Ovary (tissue), 9 donors: ENCODE results near the gene LRP1-AS. TPM values are rescaled to one million over a fixed set of nuclear protein-coding genes. Genes with fewer than 3 reads are reported as not detected.

Source experiments
- DNase-seq, 5 donors: peaks; one replicate each; pipeline ENCODE4 v3.0.0-alpha.2; 2019 to 2020
- H3K27ac ChIP-seq, 2 donors: fragments of 200-600 bp; one replicate each; pipeline versions ENCODE4 v1.5.1 to v1.8.0; 2019 to 2022
- H3K27me3 ChIP-seq: fragments of 200-600 bp; one replicate; pipeline ENCODE4 v1.8.0; 2022
- H3K36me3 ChIP-seq: fragments of 200-600 bp; sonication (generic); one replicate; pipeline ENCODE4 v1.5.1; 2019
- H3K4me1 ChIP-seq: one replicate; pipeline ENCODE4 v1.8.1; 2013; ENCODE audit warnings: mild to moderate bottlenecking, moderate library complexity; ENCODE audit not compliant: insufficient read depth
- H3K4me3 ChIP-seq: fragments of 200-600 bp; sonication (generic); one replicate; pipeline ENCODE4 v1.5.1; 2017
- H3K9me3 ChIP-seq, 2 donors: fragments of 200-600 bp in 1 of 2; sonication (generic) in 1 of 2; one replicate each; pipeline versions ENCODE4 v1.5.1 to v1.8.1; 2013 to 2019; ENCODE audit warnings: mild to moderate bottlenecking in 1 of 2, moderate library complexity in 1 of 2
- EP300 ChIP-seq: sonication (generic); formaldehyde crosslinking; IDR thresholded peaks from one replicate; pipeline ENCODE4 v1.6.1; 2017; ENCODE audit warnings: antibody characterized with exemption
- POLR2A ChIP-seq: fragments of 450-650 bp; IDR thresholded peaks from one replicate; pipeline ENCODE4 v1.6.1; 2017; ENCODE audit warnings: antibody characterized with exemption, mild to moderate bottlenecking, moderate library complexity
- WGBS, 3 donors: extraction: QIAGEN DNeasy Blood & Tissue Kit in 1 of 3; methylation state at CpG; one replicate each; pipeline versions ENCODE4 v1.1.5 to v1.1.7; 2013 to 2017; 5-methylcytosine and 5-hydroxymethylcytosine counted together
- intact Hi-C, 4 donors: fragments of 100-400 bp; cut with DNase I; formaldehyde crosslinking; loops; one replicate each; pipeline versions ENCODE4 v1.11.0 to v1.15.1; 2022 to 2023
- polyA plus RNA-seq, 2 donors: library from polyadenylated mRNA; stranded (reverse); fragments of 200-250 nt in 1 of 2; fragments of 350-450 nt in 1 of 2; fragmentation: Illumina TruSeq in 1 of 2; extraction: RNeasy Lipid Tissue Mini Kit (QIAGEN cat#74804) in 1 of 2; gene quantifications; one replicate each; pipeline ENCODE4 v1.2.3, GENCODE V29; 2013 to 2014
- total RNA-seq, 7 donors: library from RNA; depleted of rRNA in 2 of 7; stranded (reverse); fragments of >200 nt in 2 of 7; fragmentation: NEBNext Ultra II Directional in 3 of 7; extraction: Animal tissue kit (Norgen Biotek cat#: 25700) in 3 of 7; gene quantifications; one replicate each; pipeline versions ENCODE4 v1.1.0 to v1.2.4, GENCODE V29; 2016 to 2023
- TF ChIP-seq, protein P1 (sequence below), 3 donors: fragments of 450-650 bp in 2 of 3; fragments of 200-600 bp in 1 of 3; IDR thresholded peaks; one replicate each; pipeline versions ENCODE4 v1.5.1 to v1.8.0; 2016 to 2022; ENCODE audit warnings: antibody characterized with exemption in 3 of 3, mild to moderate bottlenecking in 1 of 3
- donor health status: DM: no; HTN: no; CAD: no; lungs with moderate emphysema.
- donor health status: DM: no; HTN: no; CAD: no.
- donor health status: Bipolar disorder and iron deficiency.
- donor health status: DM: yes; HTN: yes; CAD: no.
- donor health status: DM: no; HTN: no; CAD: no.
- donor health status: DM: yes; HTN: yes; CAD: no.

LRP1-AS gene
- total and polyA plus RNA-seq, 9 donors, result not detected

DNA sequence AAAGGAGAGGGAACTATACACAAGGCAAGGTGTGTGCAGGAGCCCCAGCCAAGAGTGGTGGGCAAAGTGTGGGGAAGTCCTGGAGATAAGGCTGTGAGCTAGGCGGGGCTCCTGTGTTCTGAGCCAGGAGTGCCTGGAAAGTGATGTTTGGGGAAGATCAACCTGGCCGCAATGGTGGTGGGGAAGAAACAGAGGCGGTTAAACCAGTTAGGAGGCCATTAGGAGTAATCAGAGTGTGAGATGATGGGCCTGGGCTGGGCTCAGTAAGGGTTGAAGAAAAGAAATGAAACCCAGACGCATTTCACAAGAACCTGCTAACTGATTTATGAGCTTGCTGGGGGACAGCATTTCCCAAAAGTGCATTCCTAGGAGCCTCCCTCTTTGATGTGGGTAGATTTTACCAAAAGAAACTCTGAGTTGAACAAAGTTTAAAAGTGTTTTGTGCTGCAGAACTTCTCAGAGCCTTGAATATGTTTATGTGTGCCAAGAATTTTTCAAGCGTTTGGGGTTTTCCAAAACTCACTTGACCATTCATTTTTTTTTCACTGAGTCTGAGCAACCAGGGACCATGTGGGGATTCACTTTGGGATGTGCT is 34.2 kb upstream of the LRP1-AS start:
- no peaks in the 10 kb centered on the region for H3K4me1 ChIP-seq
- H3K9me3 ChIP-seq, result no peaks in the 10 kb centered on the region
- intact Hi-C loops, result loop anchor here in 3 of 4 donors (2.0 to 5.0 kb wide), 3 partner anchors 54 to 114 kb away; partner anchors contain the start of gene LRP1 (in 1 of the 3)
- 47 to 69% (median 57%) methylated on average over 5 of the region's 5 CpGs for WGBS, 3 donors
- H3K27ac ChIP-seq, result no peak overlapping the region
- peaks cover 2% of the 10 kb centered on the region for H3K36me3 ChIP-seq
- no peak for DNase-seq
- TF ChIP-seq EP300 (no peak), POLR2A (no peak)
- TF ChIP-seq, protein P1, sequence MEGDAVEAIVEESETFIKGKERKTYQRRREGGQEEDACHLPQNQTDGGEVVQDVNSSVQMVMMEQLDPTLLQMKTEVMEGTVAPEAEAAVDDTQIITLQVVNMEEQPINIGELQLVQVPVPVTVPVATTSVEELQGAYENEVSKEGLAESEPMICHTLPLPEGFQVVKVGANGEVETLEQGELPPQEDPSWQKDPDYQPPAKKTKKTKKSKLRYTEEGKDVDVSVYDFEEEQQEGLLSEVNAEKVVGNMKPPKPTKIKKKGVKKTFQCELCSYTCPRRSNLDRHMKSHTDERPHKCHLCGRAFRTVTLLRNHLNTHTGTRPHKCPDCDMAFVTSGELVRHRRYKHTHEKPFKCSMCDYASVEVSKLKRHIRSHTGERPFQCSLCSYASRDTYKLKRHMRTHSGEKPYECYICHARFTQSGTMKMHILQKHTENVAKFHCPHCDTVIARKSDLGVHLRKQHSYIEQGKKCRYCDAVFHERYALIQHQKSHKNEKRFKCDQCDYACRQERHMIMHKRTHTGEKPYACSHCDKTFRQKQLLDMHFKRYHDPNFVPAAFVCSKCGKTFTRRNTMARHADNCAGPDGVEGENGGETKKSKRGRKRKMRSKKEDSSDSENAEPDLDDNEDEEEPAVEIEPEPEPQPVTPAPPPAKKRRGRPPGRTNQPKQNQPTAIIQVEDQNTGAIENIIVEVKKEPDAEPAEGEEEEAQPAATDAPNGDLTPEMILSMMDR (IDR thresholded peaks at IDR 0.05), result no peak
- no peaks in the 10 kb centered on the region for H3K27me3 ChIP-seq
- no peak overlapping the region for H3K4me3 ChIP-seq

DNA sequence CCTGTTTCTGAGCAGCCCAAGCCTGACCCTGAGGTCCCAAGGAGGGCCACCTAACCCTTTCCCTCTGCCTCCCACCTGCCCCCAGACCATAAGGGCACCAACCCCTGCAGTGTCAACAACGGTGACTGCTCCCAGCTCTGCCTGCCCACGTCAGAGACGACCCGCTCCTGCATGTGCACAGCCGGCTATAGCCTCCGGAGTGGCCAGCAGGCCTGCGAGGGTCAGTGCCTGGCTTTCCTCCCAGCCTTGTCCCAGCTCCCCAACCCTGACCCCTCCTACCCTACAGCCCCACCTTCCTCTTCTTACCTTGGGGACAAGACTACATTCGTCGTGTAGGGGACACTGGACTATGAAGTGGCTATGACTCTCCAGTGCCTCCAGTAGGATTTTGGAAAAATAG is 33.7 kb upstream of the LRP1-AS start:
- WGBS, 3 donors, result 46 to 61% (median 56%) methylated on average over 9 of the region's 9 CpGs
- Histone ChIP-seq H3K27me3 (no peaks in the 10 kb centered on the region), H3K4me3 (no peak overlapping the region), H3K36me3 (peaks cover 2% of the 10 kb centered on the region), H3K4me1 (no peaks in the 10 kb centered on the region), H3K9me3 (no peaks in the 10 kb centered on the region), H3K27ac (no peak overlapping the region)
- DNase-seq, result no peak
- intact Hi-C loops, result loop anchor here in 2 of 4 donors (5.0 kb wide), 2 partner anchors 54 to 114 kb away; partner anchors contain the start of gene LRP1 (in 1 of the 2)
- TF ChIP-seq, protein P1 (IDR thresholded peaks at IDR 0.05), result no peak
- no peak for TF ChIP-seq POLR2A
- no peak for TF ChIP-seq EP300

DNA sequence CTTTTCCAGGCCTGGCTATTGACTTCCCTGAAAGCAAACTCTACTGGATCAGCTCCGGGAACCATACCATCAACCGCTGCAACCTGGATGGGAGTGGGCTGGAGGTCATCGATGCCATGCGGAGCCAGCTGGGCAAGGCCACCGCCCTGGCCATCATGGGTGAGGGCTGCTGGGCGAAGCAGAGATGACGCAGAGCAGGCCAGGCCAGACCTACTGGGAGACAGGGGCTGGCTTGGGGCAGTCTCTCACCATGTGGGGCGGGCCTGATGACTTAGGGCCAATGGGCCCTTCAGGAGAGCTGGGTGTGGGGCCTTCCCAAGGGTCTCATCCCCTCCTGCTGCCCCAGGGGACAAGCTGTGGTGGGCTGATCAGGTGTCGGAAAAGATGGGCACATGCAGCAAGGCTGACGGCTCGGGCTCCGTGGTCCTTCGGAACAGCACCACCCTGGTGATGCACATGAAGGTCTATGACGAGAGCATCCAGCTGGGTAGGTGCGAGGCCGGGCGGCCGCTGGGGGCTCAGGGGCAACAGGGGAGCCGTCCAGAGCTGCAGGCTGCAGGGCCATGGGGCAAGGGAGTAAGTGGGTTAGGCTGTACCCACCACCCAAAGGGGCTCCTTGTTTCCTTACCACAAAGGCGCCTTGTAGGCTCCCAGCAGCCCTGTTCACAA is 33.0 kb upstream of the LRP1-AS start:
- DNase-seq, result no peak
- no peak overlapping the region for H3K27ac ChIP-seq
- H3K4me1 ChIP-seq, result peaks cover 2% of the 10 kb centered on the region
- no peaks in the 10 kb centered on the region for H3K9me3 ChIP-seq
- no peak overlapping the region for H3K4me3 ChIP-seq
- intact Hi-C loops, result loop anchor here in 2 of 4 donors (5.0 kb wide), 2 partner anchors 53 to 113 kb away; partner anchors contain the start of gene LRP1 (in 1 of the 2)
- no peaks in the 10 kb centered on the region for H3K27me3 ChIP-seq
- no peak for TF ChIP-seq EP300
- no peak for TF ChIP-seq POLR2A
- TF ChIP-seq, protein P1 (IDR thresholded peaks at IDR 0.05), result no peak
- WGBS, 3 donors, result 91 to 93% (median 91%) methylated on average over 20 of the region's 20 CpGs
- H3K36me3 ChIP-seq, result peaks cover 2% of the 10 kb centered on the region

DNA sequence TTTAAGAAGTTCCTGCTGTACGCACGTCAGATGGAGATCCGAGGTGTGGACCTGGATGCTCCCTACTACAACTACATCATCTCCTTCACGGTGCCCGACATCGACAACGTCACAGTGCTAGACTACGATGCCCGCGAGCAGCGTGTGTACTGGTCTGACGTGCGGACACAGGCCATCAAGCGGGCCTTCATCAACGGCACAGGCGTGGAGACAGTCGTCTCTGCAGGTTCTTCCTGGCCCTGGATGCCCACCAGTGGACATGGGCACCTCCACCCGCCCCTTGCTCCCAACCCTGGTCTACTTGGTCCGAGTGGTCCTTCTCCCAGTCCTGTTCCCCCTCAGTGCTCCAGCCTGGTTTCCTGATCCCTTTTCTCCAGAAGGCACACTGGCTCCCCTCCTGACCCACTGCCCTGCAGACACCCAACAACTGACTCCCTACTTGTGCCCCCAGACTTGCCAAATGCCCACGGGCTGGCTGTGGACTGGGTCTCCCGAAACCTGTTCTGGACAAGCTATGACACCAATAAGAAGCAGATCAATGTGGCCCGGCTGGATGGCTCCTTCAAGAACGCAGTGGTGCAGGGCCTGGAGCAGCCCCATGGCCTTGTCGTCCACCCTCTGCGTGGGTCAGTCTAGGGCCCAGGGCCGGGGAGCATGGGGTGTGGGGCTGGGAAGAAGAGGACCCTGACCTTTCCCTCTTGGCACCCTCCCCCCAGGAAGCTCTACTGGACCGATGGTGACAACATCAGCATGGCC is 32.1 kb upstream of the LRP1-AS start:
- intact Hi-C loops, result loop anchor here (2.0 to 5.0 kb wide), 4 partner anchors 52 to 112 kb away; partner anchors contain the start of gene LRP1 (in 1 of the 4)
- no peaks in the 10 kb centered on the region for H3K27me3 ChIP-seq
- no peak overlapping the region for H3K4me3 ChIP-seq
- no peaks in the 10 kb centered on the region for H3K36me3 ChIP-seq
- no peak for TF ChIP-seq EP300
- TF ChIP-seq, protein P1 (IDR thresholded peaks at IDR 0.05), result no peak
- TF ChIP-seq POLR2A, result no peak
- H3K27ac ChIP-seq, result no peak overlapping the region
- WGBS, 3 donors, result 84 to 87% (median 85%) methylated on average over 27 of the region's 27 CpGs
- no peaks in the 10 kb centered on the region for H3K9me3 ChIP-seq
- H3K4me1 ChIP-seq, result peaks cover 3% of the 10 kb centered on the region
- no peak for DNase-seq
